Keratinocyte (primary cell): Measurements from ENCODE around the gene NLGN1. TPM values are rescaled to one million over a fixed set of nuclear protein-coding genes. Genes with fewer than 3 reads are reported as not detected.

Source experiments
- DNase-seq: peaks from one replicate; pipeline ENCODE4 v3.0.0-alpha.2; 2011; ENCODE audit warnings: low read depth, missing footprints, low spot score
- FAIRE-seq: peaks from 2 replicates; lab custom pipeline; 2011; peaks lifted over from hg19 to GRCh38; lab: Jason Lieb, UNC
- H2AFZ ChIP-seq: 2 replicates; pipeline ENCODE4 v1.6.0; 2012; ENCODE audit warnings: low read length, control low read depth, inconsistent platforms; ENCODE audit not compliant: control insufficient read depth
- H3K27ac ChIP-seq: 2 replicates; pipeline ENCODE4 v1.5.1; 2011; ENCODE audit warnings: low read length; ENCODE audit not compliant: control insufficient read depth, insufficient read depth
- H3K27me3 ChIP-seq: 3 replicates; pipeline ENCODE4 v1.6.0; 2011; ENCODE audit warnings: low read length; ENCODE audit not compliant: control insufficient read depth, insufficient read depth; ENCODE audit errors: extremely low read depth
- H3K36me3 ChIP-seq, 2 experiments: 2 replicates in 1 of 2; 3 replicates in 1 of 2; pipeline ENCODE4 v1.5.1; 2011; ENCODE audit warnings: low read length in 2 of 2, mild to moderate bottlenecking in 1 of 2; ENCODE audit not compliant: control insufficient read depth in 2 of 2, insufficient read depth in 2 of 2; ENCODE audit errors: extremely low read depth in 1 of 2
- H3K4me1 ChIP-seq: 3 replicates; pipeline ENCODE4 v1.5.1; 2011; ENCODE audit warnings: low read length; ENCODE audit not compliant: control insufficient read depth, insufficient read depth; ENCODE audit errors: extremely low read depth
- H3K4me2 ChIP-seq: 3 replicates; pipeline ENCODE4 v1.6.0; 2011; ENCODE audit warnings: low read depth, low read length; ENCODE audit not compliant: control insufficient read depth, insufficient read depth; ENCODE audit errors: extremely low read depth
- H3K4me3 ChIP-seq, 3 experiments: fragments of 200-600 bp in 1 of 3; sonication (generic) in 1 of 3; 2 replicates in 2 of 3; 3 replicates in 1 of 3; pipeline ENCODE4 v1.5.1; 2011 to 2016; ENCODE audit warnings: low read length in 3 of 3, mild to moderate bottlenecking in 3 of 3, control low read depth in 2 of 3, inconsistent platforms in 1 of 3, low read depth in 1 of 3, mixed read lengths in 1 of 3, mixed run types in 1 of 3, moderate library complexity in 1 of 3; ENCODE audit not compliant: control insufficient read depth in 2 of 3, insufficient read depth in 2 of 3; ENCODE audit errors: extremely low read depth in 1 of 3
- H3K79me2 ChIP-seq: 2 replicates; pipeline ENCODE4 v1.6.0; 2012; ENCODE audit warnings: low read length; ENCODE audit not compliant: control insufficient read depth, insufficient read depth
- H3K9ac ChIP-seq: 3 replicates; pipeline ENCODE4 v1.6.0; 2011; ENCODE audit warnings: low read length; ENCODE audit not compliant: control insufficient read depth, insufficient read depth; ENCODE audit errors: extremely low read depth
- H3K9me1 ChIP-seq: 3 replicates; pipeline ENCODE4 v1.6.0; 2011; ENCODE audit warnings: low read length; ENCODE audit not compliant: control insufficient read depth, insufficient read depth; ENCODE audit errors: extremely low read depth
- H3K9me3 ChIP-seq: 2 replicates; pipeline ENCODE4 v1.5.1; 2012; ENCODE audit warnings: low read depth, low read length; ENCODE audit not compliant: control insufficient read depth
- H4K20me1 ChIP-seq: 3 replicates; pipeline ENCODE4 v1.6.0; 2011; ENCODE audit warnings: low read length; ENCODE audit not compliant: control insufficient read depth, insufficient read depth; ENCODE audit errors: extremely low read depth
- EZH2 ChIP-seq: IDR thresholded peaks from one replicate; pipeline ENCODE4 v1.6.1; 2012; ENCODE audit warnings: inconsistent platforms, mild to moderate bottlenecking, low read length, moderate library complexity
- dilution Hi-C: fragments of 300-500 bp; cut with MboI; formaldehyde crosslinking; loops from one replicate; pipeline ENCODE4 v1.7.0; 2020; ENCODE audit warnings: low sequenced_read_pairs; ENCODE audit not compliant: extremely low pct_ligation_motif_present
- polyA plus RNA-seq, 5 experiments: library from polyadenylated mRNA; depleted of rRNA in 3 of 5; stranded (reverse) in 3 of 5; stranded (forward) in 1 of 5; unstranded in 1 of 5; fragments of >200 nt; gene quantifications; 1 replicate in 1 of 5; 2 replicates in 3 of 5; 3 replicates in 1 of 5; pipeline versions ENCODE4 v1.2.1 to v1.2.3, GENCODE V29; 2011 to 2012; ENCODE audit warnings: missing spikeins in 2 of 5, low read depth in 1 of 5, low replicate concordance in 1 of 5
- TF ChIP-seq, protein P1 (sequence below), 3 experiments: IDR thresholded peaks in 1 of 3; conservative IDR thresholded peaks in 1 of 3; optimal IDR thresholded peaks in 1 of 3; 2 replicates in 2 of 3; 3 replicates in 1 of 3; pipeline versions ENCODE3 to v1.5.1; 2011; ENCODE audit warnings: low read length in 3 of 3, mild to moderate bottlenecking in 3 of 3, moderate library complexity in 2 of 3, control low read depth in 1 of 3, inconsistent platforms in 1 of 3; ENCODE audit not compliant: insufficient read depth in 2 of 3; ENCODE audit errors: extremely low read depth in 1 of 3

NLGN1 gene
- polyA plus RNA-seq, 1 donor (not counting 4 experiments of a cell fraction or from before 2014, with no cell fraction given), result not detected

GRCh38 chr3:174310475-174310983, 913.0 kb downstream of the NLGN1 start:
- H3K9ac ChIP-seq, result no peak overlapping the region
- H3K4me2 ChIP-seq, result no peak overlapping the region
- no peak overlapping the region for H3K4me3 ChIP-seq
- H4K20me1 ChIP-seq, result no peaks in the 10 kb centered on the region
- dilution Hi-C loops, result no loop called here
- no peak for FAIRE-seq
- H3K4me1 ChIP-seq, result no peaks in the 10 kb centered on the region
- H2AFZ ChIP-seq, result no peak overlapping the region
- no peaks in the 10 kb centered on the region for H3K9me3 ChIP-seq
- TF ChIP-seq, protein P1, sequence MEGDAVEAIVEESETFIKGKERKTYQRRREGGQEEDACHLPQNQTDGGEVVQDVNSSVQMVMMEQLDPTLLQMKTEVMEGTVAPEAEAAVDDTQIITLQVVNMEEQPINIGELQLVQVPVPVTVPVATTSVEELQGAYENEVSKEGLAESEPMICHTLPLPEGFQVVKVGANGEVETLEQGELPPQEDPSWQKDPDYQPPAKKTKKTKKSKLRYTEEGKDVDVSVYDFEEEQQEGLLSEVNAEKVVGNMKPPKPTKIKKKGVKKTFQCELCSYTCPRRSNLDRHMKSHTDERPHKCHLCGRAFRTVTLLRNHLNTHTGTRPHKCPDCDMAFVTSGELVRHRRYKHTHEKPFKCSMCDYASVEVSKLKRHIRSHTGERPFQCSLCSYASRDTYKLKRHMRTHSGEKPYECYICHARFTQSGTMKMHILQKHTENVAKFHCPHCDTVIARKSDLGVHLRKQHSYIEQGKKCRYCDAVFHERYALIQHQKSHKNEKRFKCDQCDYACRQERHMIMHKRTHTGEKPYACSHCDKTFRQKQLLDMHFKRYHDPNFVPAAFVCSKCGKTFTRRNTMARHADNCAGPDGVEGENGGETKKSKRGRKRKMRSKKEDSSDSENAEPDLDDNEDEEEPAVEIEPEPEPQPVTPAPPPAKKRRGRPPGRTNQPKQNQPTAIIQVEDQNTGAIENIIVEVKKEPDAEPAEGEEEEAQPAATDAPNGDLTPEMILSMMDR (optimal IDR thresholded peaks at IDR 0.05 in 1 of 3, IDR thresholded peaks at IDR 0.05 in 1 of 3, conservative IDR thresholded peaks at IDR 0.05 in 1 of 3; ENCODE audit: extremely low read depth in 1 of 3, insufficient read depth in 2 of 3, low read length in 3 of 3), result no peak
- TF ChIP-seq EZH2, result no peak
- no peaks in the 10 kb centered on the region for H3K27me3 ChIP-seq
- no peaks in the 10 kb centered on the region for H3K9me1 ChIP-seq
- H3K27ac ChIP-seq, result no peak overlapping the region
- no peaks in the 10 kb centered on the region for H3K36me3 ChIP-seq
- no peaks in the 10 kb centered on the region for H3K79me2 ChIP-seq
- no peak for DNase-seq

- no peak for FAIRE-seq
- Histone ChIP-seq H3K4me1 (no peaks in the 10 kb centered on the region), H3K9ac (no peak overlapping the region)
Measured at GRCh38 chr3:174315225-174315624, 917.7 kb downstream of the NLGN1 start.

More at GRCh38 chr3:174315225-174315624, 917.7 kb downstream of the NLGN1 start:
- no peaks in the 10 kb centered on the region for H3K9me1 ChIP-seq
- no peak for DNase-seq
- no peak overlapping the region for H3K4me2 ChIP-seq
- no peaks in the 10 kb centered on the region for H4K20me1 ChIP-seq
- H3K79me2 ChIP-seq, result no peaks in the 10 kb centered on the region
- no peak overlapping the region for H3K27ac ChIP-seq
- TF ChIP-seq, protein P1 (optimal IDR thresholded peaks at IDR 0.05 in 1 of 3, IDR thresholded peaks at IDR 0.05 in 1 of 3, conservative IDR thresholded peaks at IDR 0.05 in 1 of 3; ENCODE audit: extremely low read depth in 1 of 3, insufficient read depth in 2 of 3, low read length in 3 of 3), result no peak
- no peak for TF ChIP-seq EZH2
- H3K9me3 ChIP-seq, result no peaks in the 10 kb centered on the region
- no peaks in the 10 kb centered on the region for H3K36me3 ChIP-seq
- dilution Hi-C loops, result no loop called here
- no peak overlapping the region for H3K4me3 ChIP-seq
- no peak overlapping the region for H2AFZ ChIP-seq
- H3K27me3 ChIP-seq, result no peaks in the 10 kb centered on the region
